Liver (tissue), 9 donors: ENCODE results near the gene TACC3. TPM values are rescaled to one million over a fixed set of nuclear protein-coding genes. Genes with fewer than 3 reads are reported as not detected.

Source experiments
- DNase-seq: peaks from one replicate; pipeline ENCODE4 v3.0.0-alpha.2; 2017; ENCODE audit warnings: low spot score
- H3K27ac ChIP-seq, 2 donors: one replicate each; pipeline ENCODE4 v1.7.0; 2013; ENCODE audit warnings: inconsistent platforms in 2 of 2, low read length in 2 of 2, control low read depth in 1 of 2, low read depth in 1 of 2, mild to moderate bottlenecking in 1 of 2
- H3K27me3 ChIP-seq, 4 donors: one replicate each; pipeline versions ENCODE4 v1.6.1 to v1.7.0; 2013; ENCODE audit warnings: low read length in 3 of 4, inconsistent platforms in 1 of 4, mild to moderate bottlenecking in 1 of 4, moderate library complexity in 1 of 4; ENCODE audit not compliant: control insufficient read depth in 4 of 4, insufficient read depth in 4 of 4
- H3K36me3 ChIP-seq, 4 donors: one replicate each; pipeline versions ENCODE4 v1.6.1 to v1.7.0; 2013; ENCODE audit warnings: low read length in 3 of 4, mild to moderate bottlenecking in 3 of 4, low read depth in 1 of 4, moderate library complexity in 1 of 4; ENCODE audit not compliant: control insufficient read depth in 4 of 4, insufficient read depth in 3 of 4
- H3K4me1 ChIP-seq, 4 donors: one replicate each; pipeline versions ENCODE4 v1.6.1 to v1.7.0; 2013; ENCODE audit warnings: low read length in 3 of 4, mild to moderate bottlenecking in 3 of 4, moderate library complexity in 1 of 4; ENCODE audit not compliant: control insufficient read depth in 4 of 4, insufficient read depth in 4 of 4
- H3K4me3 ChIP-seq, 3 donors: one replicate each; pipeline versions ENCODE4 v1.6.1 to v1.7.0; 2013; ENCODE audit warnings: low read length in 3 of 3, control low read depth in 1 of 3, low read depth in 1 of 3, mild to moderate bottlenecking in 1 of 3
- H3K9ac ChIP-seq, 2 donors: one replicate each; pipeline ENCODE4 v1.7.0; 2013; ENCODE audit warnings: low read length in 2 of 2, mild to moderate bottlenecking in 2 of 2, moderate library complexity in 2 of 2, control low read depth in 1 of 2, low read depth in 1 of 2
- H3K9me3 ChIP-seq, 4 donors: one replicate each; pipeline versions ENCODE4 v1.6.1 to v1.7.0; 2013; ENCODE audit warnings: low read length in 3 of 4; ENCODE audit not compliant: control insufficient read depth in 4 of 4
- ATF3 ChIP-seq: IDR thresholded peaks from 2 replicates; pipeline ENCODE4 v1.6.1; 2016; ENCODE audit warnings: antibody characterized with exemption
- CTCF ChIP-seq: fragments of 150-350 bp; IDR thresholded peaks from 2 replicates; pipeline ENCODE4 v1.5.1; 2017; ENCODE audit warnings: improper control_type of control experiment, low read depth, low read length; ENCODE audit not compliant: missing input control
- EGR1 ChIP-seq, 2 donors: IDR thresholded peaks; 2 replicates each; pipeline ENCODE4 v1.6.1; 2016 to 2018; ENCODE audit warnings: antibody characterized with exemption in 2 of 2, low read depth in 2 of 2
- FOXA1 ChIP-seq: IDR thresholded peaks from 2 replicates; pipeline ENCODE4 v1.6.1; 2016; ENCODE audit warnings: antibody characterized with exemption
- FOXA2 ChIP-seq: IDR thresholded peaks from 2 replicates; pipeline ENCODE4 v1.6.1; 2016; ENCODE audit warnings: antibody characterized with exemption
- GABPA ChIP-seq, 2 donors: IDR thresholded peaks in 1 of 2; conservative IDR thresholded peaks in 1 of 2; 2 replicates each; pipeline ENCODE4 v1.6.1; 2016; ENCODE audit warnings: antibody characterized with exemption in 2 of 2, mild to moderate bottlenecking in 1 of 2, moderate library complexity in 1 of 2
- HNF4A ChIP-seq, 2 donors: conservative IDR thresholded peaks; 2 replicates each; pipeline ENCODE4 v1.6.1; 2016; ENCODE audit warnings: antibody characterized with exemption in 2 of 2, mild to moderate bottlenecking in 2 of 2
- HNF4G ChIP-seq: IDR thresholded peaks from 2 replicates; pipeline ENCODE4 v1.6.1; 2016; ENCODE audit warnings: antibody characterized with exemption
- JUND ChIP-seq, 2 donors: IDR thresholded peaks; 2 replicates each; pipeline ENCODE4 v1.6.1; 2016; ENCODE audit warnings: antibody characterized with exemption in 2 of 2
- NR2F2 ChIP-seq: IDR thresholded peaks from 2 replicates; pipeline ENCODE4 v1.6.1; 2016; ENCODE audit warnings: antibody characterized with exemption
- RAD21 ChIP-seq, 2 donors: IDR thresholded peaks; 2 replicates each; pipeline ENCODE4 v1.6.1; 2016; ENCODE audit warnings: antibody characterized with exemption in 2 of 2, mild to moderate bottlenecking in 2 of 2
- REST ChIP-seq: IDR thresholded peaks from 2 replicates; pipeline ENCODE4 v1.6.1; 2016; ENCODE audit warnings: antibody characterized with exemption, mild to moderate bottlenecking
- RXRA ChIP-seq, 2 donors: IDR thresholded peaks; 2 replicates each; pipeline ENCODE4 v1.6.1; 2017 to 2018; ENCODE audit warnings: antibody characterized with exemption in 2 of 2, mild to moderate bottlenecking in 1 of 2
- SP1 ChIP-seq: IDR thresholded peaks from 2 replicates; pipeline ENCODE4 v1.6.1; 2018; ENCODE audit warnings: antibody characterized with exemption, mild to moderate bottlenecking
- TAF1 ChIP-seq: conservative IDR thresholded peaks from 2 replicates; pipeline ENCODE4 v1.6.1; 2016; ENCODE audit warnings: antibody characterized with exemption, mild to moderate bottlenecking
- YY1 ChIP-seq: IDR thresholded peaks from 2 replicates; pipeline ENCODE4 v1.6.1; 2016; ENCODE audit warnings: antibody characterized with exemption, mild to moderate bottlenecking
- ZBTB33 ChIP-seq: IDR thresholded peaks from 2 replicates; pipeline ENCODE4 v1.6.1; 2016; ENCODE audit warnings: antibody characterized with exemption
- WGBS: extraction: QIAGEN DNeasy Blood & Tissue Kit; methylation state at CpG from one replicate; pipeline ENCODE4 v1.1.7; 2013; 5-methylcytosine and 5-hydroxymethylcytosine counted together
- polyA plus RNA-seq, 2 donors: library from polyadenylated mRNA; stranded (reverse) in 1 of 2; unstranded in 1 of 2; fragments of 200-250 nt in 1 of 2; fragments of >200 nt in 1 of 2; fragmentation: Nextera tagmentation in 1 of 2; extraction: Ambion mirVana in 1 of 2; gene quantifications; one replicate each; pipeline versions ENCODE4 v1.2.1 to v1.2.3, GENCODE V29; 2013 to 2015
- total RNA-seq, 2 donors: library from RNA; depleted of rRNA; stranded (reverse); fragments of >200 nt; gene quantifications; one replicate each; pipeline ENCODE4 v1.2.3, GENCODE V29; 2014
- donor health status: healthy.
- donor health status: healthy.
- donor health status: healthy.
- donor health status: healthy.
- donor health status: healthy.

Gene TACC3
- total and polyA plus RNA-seq, 4 donors = 1.4 to 38.9 (median 5.5) TPM

- no peak overlapping the region for H3K4me3 ChIP-seq
- no peak overlapping the region for H3K27ac ChIP-seq
- DNase-seq = no peak
- no peak for TF ChIP-seq YY1
- TF ChIP-seq SP1 = no peak
- no peak for TF ChIP-seq FOXA1
- no peak for TF ChIP-seq HNF4G
- TF ChIP-seq ATF3 = no peak
- no peak for TF ChIP-seq FOXA2
- TF ChIP-seq TAF1 = no peak
- TF ChIP-seq GABPA (IDR thresholded peaks at IDR 0.05 in 1 of 2, conservative IDR thresholded peaks at IDR 0.05 in 1 of 2) = no peak
- no peak for TF ChIP-seq RXRA (IDR thresholded peaks at IDR 0.05)
- no peak for TF ChIP-seq REST
- TF ChIP-seq ZBTB33 = no peak
- TF ChIP-seq HNF4A (conservative IDR thresholded peaks at IDR 0.05) = no peak
- TF ChIP-seq NR2F2 = no peak
- no peaks in the 10 kb centered on the region for H3K27me3 ChIP-seq
- peaks cover 0 to under 1% (median under 1%) of the 10 kb centered on the region in 4 donors for H3K4me1 ChIP-seq
- WGBS = 98% methylated on average over 6 of the region's 6 CpGs
- no peak overlapping the region for H3K9ac ChIP-seq
- H3K9me3 ChIP-seq = no peaks in the 10 kb centered on the region
- H3K36me3 ChIP-seq = peaks cover 5 to 21% (median 14%) of the 10 kb centered on the region in 4 donors
Observed at GRCh38 chr4:1705732-1706131, 15.6 kb upstream of the TACC3 start.

GRCh38 chr4:1706358-1706757 is 15.0 kb upstream of the TACC3 start:
- Histone ChIP-seq H3K27me3 (no peaks in the 10 kb centered on the region), H3K36me3 (peaks cover 5 to 19% (median 14%) of the 10 kb centered on the region in 4 donors), H3K27ac (no peak overlapping the region), H3K9ac (no peak overlapping the region), H3K9me3 (no peaks in the 10 kb centered on the region), H3K4me3 (no peak overlapping the region), H3K4me1 (peaks cover 4 to 7% (median 5%) of the 10 kb centered on the region in 4 donors)
- 86% methylated on average over 6 of the region's 6 CpGs for WGBS
- DNase-seq = no peak
- TF ChIP-seq EGR1 (IDR thresholded peaks at IDR 0.05; ENCODE audit: low read depth in 2 of 2) (no peak), ATF3 (no peak), CTCF (no peak), RAD21 (IDR thresholded peaks at IDR 0.05) (no peak), JUND (IDR thresholded peaks at IDR 0.05) (no peak), REST (no peak), TAF1 (no peak), ZBTB33 (no peak), SP1 (no peak), NR2F2 (no peak), HNF4G (no peak), FOXA2 (no peak), HNF4A (conservative IDR thresholded peaks at IDR 0.05) (no peak)
